ENCODE results near the gene DLST.

The DLST gene

DNA sequence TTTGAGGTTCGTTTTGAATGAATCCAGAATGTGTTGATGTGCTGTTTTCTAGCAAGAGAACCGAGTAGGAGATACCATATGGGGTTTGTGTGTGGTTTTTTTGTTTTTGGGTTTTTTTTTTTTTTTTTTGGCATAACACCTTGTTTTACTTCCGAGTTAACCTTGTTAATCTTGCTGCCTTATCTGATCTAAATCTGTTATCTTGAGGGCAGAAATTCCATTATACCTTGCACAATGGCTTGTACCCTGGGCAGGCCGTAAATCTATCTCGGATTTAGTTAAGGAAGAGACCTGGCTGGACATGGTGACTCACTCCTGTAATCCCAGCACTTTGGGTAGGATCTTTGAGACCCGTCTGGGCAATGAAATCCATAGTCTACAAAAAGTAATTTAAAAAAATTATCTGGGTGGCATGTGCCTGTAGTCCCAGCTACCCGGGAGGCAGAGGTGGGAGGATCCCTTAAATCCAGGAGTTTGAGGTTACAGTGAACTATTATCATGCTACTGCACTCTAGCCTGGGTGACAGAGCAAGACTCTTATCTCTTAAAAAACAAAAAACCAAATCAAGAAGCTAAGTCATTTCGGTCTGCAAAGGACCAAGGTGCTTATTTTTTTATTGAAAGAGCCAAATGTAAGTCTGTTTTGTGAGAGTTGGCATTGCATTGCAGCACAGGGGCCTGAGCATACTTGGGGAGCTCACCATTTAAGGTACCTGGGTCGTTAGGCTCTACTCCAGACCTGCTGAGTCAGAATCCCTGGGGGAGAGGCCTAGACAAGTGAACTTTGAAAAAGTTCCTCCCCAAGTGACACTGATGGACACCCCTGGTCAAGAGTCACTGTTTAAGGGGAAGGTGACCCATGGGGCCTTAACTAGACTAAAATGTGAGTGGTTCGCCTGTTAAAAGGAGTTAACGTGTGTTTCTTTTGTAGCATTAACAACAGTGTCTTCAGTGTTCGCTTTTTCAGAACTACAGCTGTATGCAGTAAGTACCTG lies 6.7 kb downstream of the DLST start:
- Histone ChIP-seq H3K9ac (ENCODE audit: low read length) (no peak overlapping the region), H3K4me1 (ENCODE audit: control insufficient read depth, insufficient read depth, low read length) (peaks cover 7% of the 10 kb centered on the region), H3K9me3 (ENCODE audit: control insufficient read depth, low read length) (no peaks in the 10 kb centered on the region), H3K27me3 (ENCODE audit: control insufficient read depth, insufficient read depth, low read length) (no peaks in the 10 kb centered on the region), H3K4me3 (ENCODE audit: low read length) (no peak overlapping the region), H3K36me3 (ENCODE audit: control insufficient read depth, insufficient read depth, low read length) (peaks cover 12% of the 10 kb centered on the region)

DNA sequence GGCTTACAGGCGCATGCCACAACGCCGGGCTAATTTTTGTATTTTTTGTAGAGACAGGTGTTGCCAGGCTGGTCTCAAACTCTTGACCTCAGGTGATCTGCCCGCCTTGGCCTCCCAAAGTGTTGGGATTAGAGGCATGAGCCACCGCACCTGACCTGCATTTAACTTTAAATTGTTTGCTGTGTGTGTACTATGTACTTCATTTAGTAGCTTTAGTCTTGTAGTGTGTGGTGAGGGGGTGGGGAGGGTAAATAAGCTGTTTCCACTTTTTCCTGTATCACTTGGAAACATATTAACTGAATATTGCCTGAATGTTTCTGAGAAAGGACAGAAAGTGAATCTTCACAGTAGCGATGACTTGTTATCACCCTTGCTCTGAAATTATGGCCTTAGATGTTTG lies 8.5 kb downstream of the DLST start:
- no peaks in the 10 kb centered on the region for H3K9me3 ChIP-seq (ENCODE audit: control insufficient read depth, low read length)
- H3K36me3 ChIP-seq (ENCODE audit: control insufficient read depth, insufficient read depth, low read length) = peaks cover 21% of the 10 kb centered on the region
- H3K4me3 ChIP-seq (ENCODE audit: low read length) = no peak overlapping the region
- H3K4me1 ChIP-seq (ENCODE audit: control insufficient read depth, insufficient read depth, low read length) = peaks cover 7% of the 10 kb centered on the region
- no peak overlapping the region for H3K9ac ChIP-seq (ENCODE audit: low read length)
- H3K27me3 ChIP-seq (ENCODE audit: control insufficient read depth, insufficient read depth, low read length) = no peaks in the 10 kb centered on the region

DNA sequence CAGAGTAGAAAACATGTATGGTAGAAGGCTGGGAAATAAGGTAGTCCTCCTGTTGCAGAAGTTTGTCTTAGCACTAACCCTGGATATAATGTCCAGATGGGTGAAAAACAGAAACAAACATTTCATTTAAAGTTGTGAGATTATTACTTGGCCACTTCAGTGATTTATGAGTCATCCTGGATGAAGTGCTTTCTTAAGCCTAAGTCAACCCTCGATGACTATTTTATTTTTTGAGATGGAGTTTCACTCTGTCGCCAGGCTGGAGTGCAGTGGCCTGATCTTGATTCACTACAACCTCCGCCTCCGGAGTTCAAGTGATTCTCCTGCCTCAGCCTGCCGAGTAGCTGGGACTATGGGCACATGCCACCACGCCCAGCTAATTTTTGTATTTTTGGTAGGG lies 10.2 kb downstream of the DLST start:
- no peak overlapping the region for H3K4me3 ChIP-seq (ENCODE audit: low read length)
- no peaks in the 10 kb centered on the region for H3K9me3 ChIP-seq (ENCODE audit: control insufficient read depth, low read length)
- peaks cover 7% of the 10 kb centered on the region for H3K4me1 ChIP-seq (ENCODE audit: control insufficient read depth, insufficient read depth, low read length)
- H3K36me3 ChIP-seq (ENCODE audit: control insufficient read depth, insufficient read depth, low read length) = peaks cover 23% of the 10 kb centered on the region
- H3K27me3 ChIP-seq (ENCODE audit: control insufficient read depth, insufficient read depth, low read length) = no peaks in the 10 kb centered on the region
- no peak overlapping the region for H3K9ac ChIP-seq (ENCODE audit: low read length)

DNA sequence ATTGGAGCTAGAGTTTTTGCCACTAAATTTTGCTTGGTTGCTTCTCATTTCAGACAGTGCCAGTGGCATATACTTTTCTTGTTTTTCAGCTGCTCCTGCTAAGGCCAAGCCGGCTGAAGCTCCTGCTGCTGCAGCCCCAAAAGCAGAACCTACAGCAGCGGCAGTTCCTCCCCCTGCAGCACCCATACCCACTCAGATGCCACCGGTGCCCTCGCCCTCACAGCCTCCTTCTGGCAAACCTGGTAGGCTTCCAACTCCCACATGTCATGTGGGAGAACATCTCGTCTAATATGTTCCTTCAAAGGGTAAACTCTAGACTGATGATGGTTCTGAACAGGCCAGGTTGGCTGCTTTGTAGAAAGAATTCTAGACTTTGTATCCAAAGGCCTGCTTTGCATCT lies 11.0 kb downstream of the DLST start:
- Histone ChIP-seq H3K9me3 (ENCODE audit: control insufficient read depth, low read length) (no peaks in the 10 kb centered on the region), H3K36me3 (ENCODE audit: control insufficient read depth, insufficient read depth, low read length) (peaks cover 23% of the 10 kb centered on the region), H3K4me3 (ENCODE audit: low read length) (no peak overlapping the region), H3K27me3 (ENCODE audit: control insufficient read depth, insufficient read depth, low read length) (no peaks in the 10 kb centered on the region), H3K4me1 (ENCODE audit: control insufficient read depth, insufficient read depth, low read length) (peaks cover 7% of the 10 kb centered on the region), H3K9ac (ENCODE audit: low read length) (no peak overlapping the region)

DNA sequence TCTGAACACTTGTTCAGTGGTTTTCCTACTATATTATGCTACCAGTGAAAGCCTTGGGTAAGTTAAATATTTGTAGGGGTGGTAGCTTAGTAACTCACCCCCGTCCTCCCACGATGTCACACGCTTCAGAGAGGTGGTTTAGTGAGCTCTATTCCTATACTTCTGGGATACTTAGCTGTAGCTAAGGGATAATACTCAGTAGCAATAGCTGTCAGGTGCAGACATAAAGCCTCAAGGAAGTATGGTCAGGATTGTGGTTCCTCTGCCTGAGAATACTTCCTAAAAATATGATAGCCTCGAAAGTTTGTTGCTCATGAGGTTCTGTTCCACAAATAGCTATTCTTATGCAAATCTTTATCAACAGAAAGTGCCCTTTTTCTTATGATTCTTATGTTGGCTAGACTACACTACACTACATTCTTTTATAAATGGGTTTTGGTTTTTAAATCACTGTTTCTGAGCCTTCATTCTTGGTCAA lies 11.9 kb downstream of the DLST start:
- Histone ChIP-seq H3K4me3 (ENCODE audit: low read length) (no peak overlapping the region), H3K36me3 (ENCODE audit: control insufficient read depth, insufficient read depth, low read length) (peaks cover 30% of the 10 kb centered on the region), H3K9me3 (ENCODE audit: control insufficient read depth, low read length) (no peaks in the 10 kb centered on the region), H3K4me1 (ENCODE audit: control insufficient read depth, insufficient read depth, low read length) (no peaks in the 10 kb centered on the region), H3K9ac (ENCODE audit: low read length) (no peak overlapping the region), H3K27me3 (ENCODE audit: control insufficient read depth, insufficient read depth, low read length) (no peaks in the 10 kb centered on the region)

DNA sequence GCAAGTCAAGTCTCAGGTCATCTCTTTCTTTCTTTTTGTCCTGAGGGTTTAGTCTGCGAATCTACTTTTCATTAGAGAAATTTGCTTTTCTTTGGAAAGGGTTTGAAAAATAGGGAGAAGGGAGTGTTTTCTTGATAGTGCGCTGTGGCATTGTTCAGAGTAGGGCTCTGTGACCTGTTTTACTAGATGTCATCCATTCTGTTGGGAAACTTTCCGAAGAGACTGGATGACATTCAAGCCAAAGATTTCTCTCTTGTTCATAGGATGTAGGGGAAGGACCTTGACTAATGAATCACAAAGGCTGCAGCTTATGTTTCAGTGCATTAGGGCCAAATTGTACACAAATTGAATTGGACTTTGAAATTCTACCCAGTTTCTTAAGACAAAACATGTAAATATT lies 14.7 kb downstream of the DLST start:
- Histone ChIP-seq H3K9me3 (ENCODE audit: control insufficient read depth, low read length) (no peaks in the 10 kb centered on the region), H3K9ac (ENCODE audit: low read length) (no peak overlapping the region), H3K4me1 (ENCODE audit: control insufficient read depth, insufficient read depth, low read length) (no peaks in the 10 kb centered on the region), H3K27me3 (ENCODE audit: control insufficient read depth, insufficient read depth, low read length) (no peaks in the 10 kb centered on the region), H3K4me3 (ENCODE audit: low read length) (no peak overlapping the region), H3K36me3 (ENCODE audit: control insufficient read depth, insufficient read depth, low read length) (peaks cover 32% of the 10 kb centered on the region)

DNA sequence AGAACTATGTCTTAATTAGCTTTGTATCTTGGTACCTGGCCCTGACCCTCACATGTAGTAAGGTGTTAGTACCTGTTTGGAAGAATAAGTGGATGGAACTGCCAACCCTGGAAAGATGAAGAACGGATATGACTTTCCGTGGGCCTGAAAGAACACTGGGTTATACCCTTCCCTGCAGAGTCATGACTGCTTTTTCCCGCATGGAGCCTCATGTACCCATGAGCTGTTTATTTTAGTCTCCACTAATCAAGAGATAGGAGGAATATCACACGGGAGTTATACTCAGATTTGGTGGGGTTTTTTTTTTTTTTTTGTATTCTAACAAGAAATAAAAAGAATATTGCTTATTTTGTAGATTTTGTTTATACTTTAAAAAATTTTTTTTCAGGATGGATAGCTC lies 15.9 kb downstream of the DLST start:
- no peaks in the 10 kb centered on the region for H3K4me1 ChIP-seq (ENCODE audit: control insufficient read depth, insufficient read depth, low read length)
- no peaks in the 10 kb centered on the region for H3K9me3 ChIP-seq (ENCODE audit: control insufficient read depth, low read length)
- H3K36me3 ChIP-seq (ENCODE audit: control insufficient read depth, insufficient read depth, low read length) = peaks cover 39% of the 10 kb centered on the region
- H3K9ac ChIP-seq (ENCODE audit: low read length) = no peak overlapping the region
- H3K27me3 ChIP-seq (ENCODE audit: control insufficient read depth, insufficient read depth, low read length) = no peaks in the 10 kb centered on the region
- H3K4me3 ChIP-seq (ENCODE audit: low read length) = no peak overlapping the region

DNA sequence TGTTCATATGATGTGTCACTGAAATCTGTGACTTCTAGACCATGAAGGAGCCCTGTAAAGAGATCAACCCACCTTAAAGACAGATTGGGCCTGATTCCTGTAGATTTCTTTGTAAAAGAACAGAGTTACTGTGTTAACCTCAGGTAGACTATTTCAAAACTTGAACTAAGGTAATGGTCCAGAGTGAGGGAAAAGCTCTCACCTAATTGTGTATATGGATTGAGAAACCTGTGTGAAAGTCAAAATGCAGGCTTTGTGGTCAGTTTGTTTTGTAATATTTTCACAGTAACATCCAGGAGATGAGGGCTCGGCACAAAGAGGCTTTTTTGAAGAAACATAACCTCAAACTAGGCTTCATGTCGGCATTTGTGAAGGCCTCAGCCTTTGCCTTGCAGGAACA lies 16.4 kb downstream of the DLST start:
- Histone ChIP-seq H3K36me3 (ENCODE audit: control insufficient read depth, insufficient read depth, low read length) (peaks cover 43% of the 10 kb centered on the region), H3K4me3 (ENCODE audit: low read length) (no peak overlapping the region), H3K9me3 (ENCODE audit: control insufficient read depth, low read length) (no peaks in the 10 kb centered on the region)

DNA sequence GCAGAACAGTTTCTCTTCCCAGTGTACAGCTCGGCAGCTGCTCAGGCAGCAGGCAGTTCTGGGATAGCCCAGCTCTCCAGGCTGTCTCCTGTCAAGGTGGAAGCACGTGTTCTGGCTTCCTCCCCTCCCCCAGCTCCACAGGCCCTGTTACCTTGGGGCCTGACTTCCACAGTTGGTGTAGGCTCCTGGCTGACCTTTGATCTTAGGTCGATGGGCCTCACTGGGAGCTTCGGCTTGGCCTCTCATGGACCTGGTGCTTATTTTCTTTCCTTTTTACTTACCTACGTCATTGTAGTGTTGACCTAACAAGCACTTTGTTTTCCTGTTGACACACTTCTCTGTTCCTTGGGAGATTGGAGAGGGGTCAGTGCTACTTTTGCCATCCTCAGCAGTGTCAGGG lies 17.0 kb downstream of the DLST start:
- Histone ChIP-seq H3K36me3 (ENCODE audit: control insufficient read depth, insufficient read depth, low read length) (peaks cover 43% of the 10 kb centered on the region), H3K9ac (ENCODE audit: low read length) (no peak overlapping the region), H3K4me3 (ENCODE audit: low read length) (no peak overlapping the region), H3K27me3 (ENCODE audit: control insufficient read depth, insufficient read depth, low read length) (no peaks in the 10 kb centered on the region), H3K4me1 (ENCODE audit: control insufficient read depth, insufficient read depth, low read length) (no peaks in the 10 kb centered on the region), H3K9me3 (ENCODE audit: control insufficient read depth, low read length) (no peaks in the 10 kb centered on the region)

More for the DNA sequence above, 16.4 kb downstream of the DLST start:
- H3K9ac ChIP-seq (ENCODE audit: low read length) = no peak overlapping the region
- H3K4me1 ChIP-seq (ENCODE audit: control insufficient read depth, insufficient read depth, low read length) = no peaks in the 10 kb centered on the region
- H3K27me3 ChIP-seq (ENCODE audit: control insufficient read depth, insufficient read depth, low read length) = no peaks in the 10 kb centered on the region

DNA sequence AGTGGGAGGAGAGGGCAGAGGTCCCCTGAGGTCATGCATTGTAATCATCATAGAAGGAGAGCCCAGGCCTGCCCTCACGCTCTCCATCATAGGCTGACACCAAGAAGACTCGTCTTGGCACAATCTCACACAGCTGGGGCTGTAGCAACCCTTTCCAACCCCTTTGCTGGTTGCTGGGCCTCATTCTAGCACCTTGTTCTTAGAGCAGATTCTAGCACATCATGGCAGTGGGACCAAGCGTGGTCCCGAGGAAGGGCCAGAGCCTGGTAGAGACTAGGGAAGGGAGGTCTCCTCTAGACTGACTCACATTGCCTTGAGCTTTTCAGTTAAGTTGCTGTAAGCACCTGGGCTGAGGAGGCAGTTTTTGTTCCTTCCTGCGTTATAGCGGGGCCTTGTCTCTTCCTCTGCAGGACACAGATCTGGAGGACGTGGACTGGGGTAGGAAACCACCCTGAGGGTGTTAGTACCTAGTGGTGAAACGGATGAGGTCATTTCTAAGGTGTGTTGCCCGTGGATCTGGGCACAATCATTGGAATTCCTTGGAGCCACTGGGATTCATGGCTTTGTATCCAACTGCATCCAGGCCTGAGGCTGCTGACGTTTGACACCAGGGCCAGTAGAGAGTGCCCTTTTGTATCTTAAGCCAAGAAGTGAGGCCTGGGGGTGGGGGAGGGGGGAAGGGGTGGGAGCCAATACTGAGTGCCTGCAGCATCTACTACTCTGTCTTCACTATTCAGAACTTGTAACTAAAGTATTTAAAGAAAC lies 21.4 kb downstream of the DLST start:
- Histone ChIP-seq H3K9ac (ENCODE audit: low read length) (no peak overlapping the region), H3K4me3 (ENCODE audit: low read length) (no peak overlapping the region), H3K27me3 (ENCODE audit: control insufficient read depth, insufficient read depth, low read length) (no peaks in the 10 kb centered on the region), H3K36me3 (ENCODE audit: control insufficient read depth, insufficient read depth, low read length) (peaks cover 33% of the 10 kb centered on the region), H3K9me3 (ENCODE audit: control insufficient read depth, low read length) (no peaks in the 10 kb centered on the region), H3K4me1 (ENCODE audit: control insufficient read depth, insufficient read depth, low read length) (peaks cover 9% of the 10 kb centered on the region)

DNA sequence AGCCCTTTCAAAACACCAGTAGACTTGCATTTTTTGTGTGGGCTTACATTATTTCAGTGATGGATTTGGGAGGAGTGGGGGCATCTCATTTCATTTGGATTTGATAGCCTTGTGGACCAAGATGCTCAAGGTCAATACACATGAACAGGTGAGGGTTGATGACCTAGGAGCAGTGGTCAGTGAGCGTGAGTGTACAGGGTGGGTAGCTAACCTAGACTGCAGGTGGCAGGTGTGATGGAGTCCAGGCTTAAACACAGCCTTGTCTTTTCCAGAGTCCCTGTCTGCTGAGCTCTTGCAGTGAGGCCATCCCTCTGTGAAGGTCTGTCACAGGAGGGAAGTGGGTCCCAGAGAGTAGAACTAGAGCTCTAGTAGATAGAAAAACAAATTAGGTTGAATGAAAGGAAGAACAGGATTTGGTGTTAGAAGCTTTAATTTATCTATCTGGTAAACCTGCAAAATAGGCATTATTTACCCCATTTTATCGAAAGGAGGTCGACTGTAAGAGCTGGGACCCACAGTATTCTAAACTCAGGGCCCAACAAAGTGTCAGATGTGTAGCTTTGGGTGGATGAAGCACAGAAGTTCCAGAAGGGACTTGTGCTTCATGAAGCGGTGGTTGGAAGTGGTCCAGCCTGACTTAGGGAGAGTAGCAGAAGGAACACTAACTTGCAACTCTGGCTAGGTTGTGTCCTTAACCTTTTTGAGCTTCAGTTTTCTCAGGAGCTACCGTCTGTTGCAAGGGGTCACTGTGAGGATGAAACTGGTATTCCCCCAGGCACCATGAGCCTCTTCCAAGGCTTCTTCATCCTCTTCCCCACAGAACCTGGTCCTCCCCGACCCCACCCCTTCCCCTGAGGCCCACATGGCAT lies 23.2 kb downstream of the DLST start:
- no peak overlapping the region for H3K4me3 ChIP-seq (ENCODE audit: low read length)
- no peaks in the 10 kb centered on the region for H3K27me3 ChIP-seq (ENCODE audit: control insufficient read depth, insufficient read depth, low read length)
- H3K4me1 ChIP-seq (ENCODE audit: control insufficient read depth, insufficient read depth, low read length) = peaks cover 9% of the 10 kb centered on the region
- H3K9me3 ChIP-seq (ENCODE audit: control insufficient read depth, low read length) = no peaks in the 10 kb centered on the region
- H3K9ac ChIP-seq (ENCODE audit: low read length) = no peak overlapping the region
- peaks cover 25% of the 10 kb centered on the region for H3K36me3 ChIP-seq (ENCODE audit: control insufficient read depth, insufficient read depth, low read length)
